HepG2 (cell line): ENCODE results near the gene RERE. TPM values are rescaled to one million over a fixed set of nuclear protein-coding genes. Genes with fewer than 3 reads are reported as not detected.

Experiments
- ATAC-seq: fragments of 200-7000 bp; cut with Tn5 transposase; 3 replicates; pipeline ENCODE4 v1.9.1; 2020; ENCODE audit warnings: mild to moderate bottlenecking, moderate library complexity
- BruUV-seq: library from RNA; stranded (reverse); fragments of 400-500 nt; replicated peaks from 2 replicates; lab custom pipeline; 2021; lab: Mats Ljungman, UMichigan
- CTCF ChIA-PET: fragments of 300-600 bp; formaldehyde crosslinking; extraction: SDS; loops from one replicate; lab custom pipeline; 2021; ENCODE audit warnings: low total read pairs, inconsistent platforms, low intra/inter-chr PET ratio; lab: Yijun Ruan, JAX
- POLR2A ChIA-PET: fragments of 350-600 bp; sonication (Branson Sonifier 250); formaldehyde crosslinking; loops from one replicate; lab custom pipeline; 2020; ENCODE audit warnings: antibody characterized with exemption, inconsistent platforms; lab: Yijun Ruan, JAX
- DNase-seq: peaks from one replicate; pipeline ENCODE4 v3.0.0-alpha.2; 2015; ENCODE audit warnings: low spot score
- FAIRE-seq: peaks from 3 replicates; lab custom pipeline; 2011; peaks lifted over from hg19 to GRCh38; lab: Jason Lieb, UNC
- H2AFZ ChIP-seq: one replicate; pipeline ENCODE4 v1.6.1; 2011; ENCODE audit warnings: low read length, inconsistent platforms
- H3K27ac ChIP-seq: fragments of 300-600 bp; 3 replicates; pipeline ENCODE4 v1.8.0; 2011; ENCODE audit warnings: mixed run types, mild to moderate bottlenecking, mixed read lengths, low read length, inconsistent platforms; ENCODE audit not compliant: insufficient read depth; ENCODE audit errors: extremely low read length
- H3K27me3 ChIP-seq, 2 experiments: fragments of 200-600 bp in 1 of 2; 2 replicates in 1 of 2; 3 replicates in 1 of 2; pipeline versions ENCODE4 v1.6.0 to v1.8.0; 2011; ENCODE audit warnings: low read length in 2 of 2, mild to moderate bottlenecking in 2 of 2, moderate library complexity in 2 of 2, inconsistent platforms in 1 of 2; ENCODE audit not compliant: insufficient read depth in 2 of 2, control insufficient read depth in 1 of 2
- H3K36me3 ChIP-seq, 2 experiments: fragments of 200-600 bp in 1 of 2; replicated peaks in 1 of 2; 2 replicates in 1 of 2; 3 replicates in 1 of 2; pipeline versions ENCODE4 v1.5.1 to v1.8.0; 2011; ENCODE audit warnings: low read length in 2 of 2, inconsistent platforms in 1 of 2; ENCODE audit not compliant: insufficient read depth in 2 of 2, control insufficient read depth in 1 of 2
- H3K4me1 ChIP-seq: 2 replicates; pipeline ENCODE4 v1.5.1; 2012; ENCODE audit warnings: low read length, inconsistent platforms; ENCODE audit not compliant: insufficient read depth
- H3K4me2 ChIP-seq: 2 replicates; pipeline ENCODE4 v1.6.0; 2011; ENCODE audit warnings: low read depth, low read length, inconsistent platforms
- H3K4me3 ChIP-seq, 3 experiments: fragments of 200-600 bp in 1 of 3; sonication (generic), shearing (Covaris generic) in 1 of 3; replicated peaks in 1 of 3; 2 replicates each; pipeline ENCODE4 v1.5.1; 2011 to 2016; ENCODE audit warnings: low read length in 3 of 3, inconsistent platforms in 2 of 3, low read depth in 2 of 3, mild to moderate bottlenecking in 2 of 3, control low read depth in 1 of 3, mixed read lengths in 1 of 3; ENCODE audit not compliant: insufficient read depth in 1 of 3
- H3K79me2 ChIP-seq: one replicate; pipeline ENCODE4 v1.6.1; 2011; ENCODE audit warnings: low read length, inconsistent platforms; ENCODE audit not compliant: insufficient read depth
- H3K9ac ChIP-seq: 2 replicates; pipeline ENCODE4 v1.6.0; 2011; ENCODE audit warnings: mild to moderate bottlenecking, low read depth, low read length, inconsistent platforms; ENCODE audit not compliant: insufficient read depth
- H3K9me3 ChIP-seq: 2 replicates; pipeline ENCODE4 v1.5.1; 2012; ENCODE audit warnings: mild to moderate bottlenecking, low read length
- H4K20me1 ChIP-seq: 2 replicates; pipeline ENCODE4 v1.6.0; 2011; ENCODE audit warnings: inconsistent platforms, mild to moderate bottlenecking, low read length, moderate library complexity; ENCODE audit not compliant: insufficient read depth
- CBX1 ChIP-seq: IDR thresholded peaks from one replicate; pipeline ENCODE4 v1.6.1; 2016; ENCODE audit warnings: antibody characterized with exemption, low read depth
- KLF12 ChIP-seq: sonication (generic); formaldehyde crosslinking; IDR thresholded peaks from 2 replicates; pipeline ENCODE4 v1.4.0; 2020; ENCODE audit warnings: missing genetic modification reagents, borderline replicate concordance
- MED1 ChIP-seq: sonication (generic); formaldehyde crosslinking; IDR thresholded peaks from 2 replicates; pipeline ENCODE4 v1.4.0; 2020; ENCODE audit warnings: missing genetic modification reagents
- RFXAP ChIP-seq: sonication (generic); formaldehyde crosslinking; IDR thresholded peaks from 2 replicates; pipeline ENCODE4 v1.4.0; 2020; ENCODE audit warnings: missing genetic modification reagents, borderline replicate concordance
- SMYD3 ChIP-seq: sonication (generic); formaldehyde crosslinking; IDR thresholded peaks from 2 replicates; pipeline ENCODE4 v1.8.1; 2023; ENCODE audit warnings: mild to moderate bottlenecking, missing genetic modification reagents
- SOX6 ChIP-seq, 2 experiments: fragments of 450-650 bp in 1 of 2; sonication (generic) in 1 of 2; formaldehyde crosslinking in 1 of 2; IDR thresholded peaks; 2 replicates each; pipeline versions ENCODE4 v1.4.0 to v1.6.1; 2017 to 2020; ENCODE audit warnings: antibody characterized with exemption in 1 of 2, mild to moderate bottlenecking in 1 of 2, missing genetic modification reagents in 1 of 2
- SRF ChIP-seq: IDR thresholded peaks from 2 replicates; pipeline ENCODE4 v1.6.1; 2011; ENCODE audit warnings: mild to moderate bottlenecking, low read depth, low read length, moderate library complexity
- SRSF9 ChIP-seq: fragments of 200-400 bp; formaldehyde crosslinking; IDR thresholded peaks from 2 replicates; pipeline ENCODE4 v1.6.1; 2018; ENCODE audit warnings: borderline replicate concordance, mild to moderate bottlenecking, low read depth, low read length; ENCODE audit not compliant: insufficient read depth, poor library complexity, severe bottlenecking
- U2AF2 ChIP-seq: fragments of 200-400 bp; formaldehyde crosslinking; IDR thresholded peaks from 2 replicates; pipeline ENCODE4 v1.6.1; 2017; ENCODE audit warnings: low read depth, mild to moderate bottlenecking, low read length
- ZMAT3 ChIP-seq: sonication (generic); formaldehyde crosslinking; conservative IDR thresholded peaks from 2 replicates; pipeline ENCODE4 v1.7.0; 2021; ENCODE audit warnings: missing genetic modification reagents
- ZNF670 ChIP-seq: sonication (generic); formaldehyde crosslinking; IDR thresholded peaks from 2 replicates; pipeline ENCODE4 v1.8.0; 2022; ENCODE audit warnings: mild to moderate bottlenecking, missing genetic modification reagents, borderline replicate concordance
- ZNF678 ChIP-seq: sonication (generic); formaldehyde crosslinking; IDR thresholded peaks from 2 replicates; pipeline ENCODE4 v1.4.0; 2020; ENCODE audit warnings: mild to moderate bottlenecking, missing genetic modification reagents
- ZNF747 ChIP-seq: sonication (generic); formaldehyde crosslinking; IDR thresholded peaks from 2 replicates; pipeline ENCODE4 v1.8.1; 2023; ENCODE audit warnings: missing genetic modification reagents, mild to moderate bottlenecking, borderline replicate concordance
- ZSCAN12 ChIP-seq: sonication (generic); formaldehyde crosslinking; IDR thresholded peaks from 2 replicates; pipeline ENCODE4 v1.9.0; 2021; ENCODE audit warnings: mild to moderate bottlenecking, missing genetic modification reagents
- in situ Hi-C: cut with HindIII; loops from 2 replicates; pipeline ENCODE4 v1.10.0; 2017; ENCODE audit warnings: low pct_unique_long_range_greater_than_20kb; ENCODE audit not compliant: extremely low pct_ligation_motif_present
- intact Hi-C: fragments of 100-400 bp; cut with micrococcal nuclease; formaldehyde crosslinking; loops from one replicate; pipeline ENCODE4 v1.10.0; 2022; ENCODE audit not compliant: unreplicated experiment
- polyA plus RNA-seq, 8 experiments: library from polyadenylated mRNA; depleted of rRNA in 3 of 8; stranded (reverse) in 7 of 8; unstranded in 1 of 8; fragments of >200 nt; fragmentation: Illumina TruSeq in 4 of 8; extraction: Trizol in 4 of 8; gene quantifications; 2 replicates each; pipeline versions ENCODE4 v1.2.1 to v1.2.3, GENCODE V29; 2011 to 2016; ENCODE audit warnings: low read depth in 4 of 8, missing spikeins in 1 of 8, mixed read lengths in 1 of 8; ENCODE audit not compliant: insufficient read depth in 1 of 8
- total RNA-seq, 5 experiments: library from RNA; depleted of rRNA; stranded (reverse); fragments of >200 nt; fragmentation: Illumina TruSeq; extraction: Trizol; gene quantifications; 2 replicates each; pipeline ENCODE4 v1.2.3, GENCODE V29; 2016; ENCODE audit warnings: low read depth in 1 of 5
- TF ChIP-seq, protein P1 (sequence below): sonication (generic); formaldehyde crosslinking; IDR thresholded peaks from 2 replicates; pipeline ENCODE4 v1.4.0; 2020; ENCODE audit warnings: missing genetic modification reagents
- TF ChIP-seq, protein P2 (sequence below): conservative IDR thresholded peaks from 2 replicates; pipeline ENCODE4 v1.6.1; 2018; ENCODE audit warnings: missing genetic modification reagents

RERE gene
- total and polyA plus RNA-seq, 2 of the 13 experiments (the other 11 are each of a cell fraction or from before 2014, with no cell fraction given) = 18.3 to 21.9 TPM

- no peak overlapping the region for H3K9ac ChIP-seq
- H3K27ac ChIP-seq = no peak overlapping the region
- H3K79me2 ChIP-seq = peaks cover 98% of the 10 kb centered on the region
- no peak for FAIRE-seq
- H2AFZ ChIP-seq = no peak overlapping the region
- peaks cover 49% of the 10 kb centered on the region for H4K20me1 ChIP-seq
- H3K9me3 ChIP-seq = no peaks in the 10 kb centered on the region
- TF ChIP-seq CBX1 = no peak
- TF ChIP-seq, protein P1, sequence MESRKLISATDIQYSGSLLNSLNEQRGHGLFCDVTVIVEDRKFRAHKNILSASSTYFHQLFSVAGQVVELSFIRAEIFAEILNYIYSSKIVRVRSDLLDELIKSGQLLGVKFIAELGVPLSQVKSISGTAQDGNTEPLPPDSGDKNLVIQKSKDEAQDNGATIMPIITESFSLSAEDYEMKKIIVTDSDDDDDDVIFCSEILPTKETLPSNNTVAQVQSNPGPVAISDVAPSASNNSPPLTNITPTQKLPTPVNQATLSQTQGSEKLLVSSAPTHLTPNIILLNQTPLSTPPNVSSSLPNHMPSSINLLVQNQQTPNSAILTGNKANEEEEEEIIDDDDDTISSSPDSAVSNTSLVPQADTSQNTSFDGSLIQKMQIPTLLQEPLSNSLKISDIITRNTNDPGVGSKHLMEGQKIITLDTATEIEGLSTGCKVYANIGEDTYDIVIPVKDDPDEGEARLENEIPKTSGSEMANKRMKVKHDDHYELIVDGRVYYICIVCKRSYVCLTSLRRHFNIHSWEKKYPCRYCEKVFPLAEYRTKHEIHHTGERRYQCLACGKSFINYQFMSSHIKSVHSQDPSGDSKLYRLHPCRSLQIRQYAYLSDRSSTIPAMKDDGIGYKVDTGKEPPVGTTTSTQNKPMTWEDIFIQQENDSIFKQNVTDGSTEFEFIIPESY (CRISPR knock-in tag) = no peak
- TF ChIP-seq ZNF747 (CRISPR knock-in tag) = no peak
- TF ChIP-seq SMYD3 = no peak
- no peak for TF ChIP-seq ZNF678 (CRISPR knock-in tag)
- TF ChIP-seq SRF = no peak
- TF ChIP-seq, protein P2, sequence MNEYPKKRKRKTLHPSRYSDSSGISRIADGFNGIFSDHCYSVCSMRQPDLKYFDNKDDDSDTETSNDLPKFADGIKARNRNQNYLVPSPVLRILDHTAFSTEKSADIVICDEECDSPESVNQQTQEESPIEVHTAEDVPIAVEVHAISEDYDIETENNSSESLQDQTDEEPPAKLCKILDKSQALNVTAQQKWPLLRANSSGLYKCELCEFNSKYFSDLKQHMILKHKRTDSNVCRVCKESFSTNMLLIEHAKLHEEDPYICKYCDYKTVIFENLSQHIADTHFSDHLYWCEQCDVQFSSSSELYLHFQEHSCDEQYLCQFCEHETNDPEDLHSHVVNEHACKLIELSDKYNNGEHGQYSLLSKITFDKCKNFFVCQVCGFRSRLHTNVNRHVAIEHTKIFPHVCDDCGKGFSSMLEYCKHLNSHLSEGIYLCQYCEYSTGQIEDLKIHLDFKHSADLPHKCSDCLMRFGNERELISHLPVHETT = no peak
- TF ChIP-seq SRSF9 = no peak
- no peak for TF ChIP-seq KLF12 (CRISPR knock-in tag)
- no peak for TF ChIP-seq SOX6 (IDR thresholded peaks at IDR 0.05)
- TF ChIP-seq SOX6 (CRISPR knock-in tag; IDR thresholded peaks at IDR 0.05) = no peak
- TF ChIP-seq MED1 = no peak
- no peak for TF ChIP-seq U2AF2
- TF ChIP-seq ZMAT3 (CRISPR knock-in tag) = no peak
- no peak for TF ChIP-seq RFXAP (CRISPR knock-in tag)
- TF ChIP-seq ZSCAN12 (CRISPR knock-in tag) = no peak
- TF ChIP-seq ZNF670 (CRISPR knock-in tag) = no peak
- TF ChIP-seq, all 625 proteins: peak for 0
- Histone ChIP-seq H3K4me2 (no peak overlapping the region), H3K36me3 (no peaks in the 10 kb centered on the region), H3K27me3 (no peaks in the 10 kb centered on the region; a peak in 1 of 5 replicates), H3K4me1 (peaks cover 93% of the 10 kb centered on the region), H3K4me3 (no peak overlapping the region)
- intact Hi-C loops (no loop called here), in situ Hi-C loops (no loop called here)
- ChIA-PET POLR2A (no interaction called here), CTCF (no interaction called here)
- DNase-seq (no peak), ATAC-seq (no peak)
- no TSS peak for BruUV-seq
Observed at GRCh38 chr1:8676072-8676471, 141.4 kb downstream of the RERE start.
